NB4 (cell line): Measurements from ENCODE around the gene ASB18.

Experiments used
- DNase-seq: peaks from one replicate; pipeline ENCODE4 v3.0.0; 2010; ENCODE audit warnings: low read depth
- H3K4me3 ChIP-seq: one replicate; pipeline ENCODE4 v1.5.1; 2011; ENCODE audit warnings: mild to moderate bottlenecking, low read depth, low read length, moderate library complexity
- CTCF ChIP-seq: IDR thresholded peaks from one replicate; pipeline ENCODE4 v1.5.1; 2012; ENCODE audit warnings: low read depth, low read length
- MAX ChIP-seq: IDR thresholded peaks from 2 replicates; pipeline ENCODE4 v1.6.1; 2011; ENCODE audit warnings: low read depth, low read length
- MYC ChIP-seq: IDR thresholded peaks from 2 replicates; pipeline ENCODE4 v1.6.1; 2011; ENCODE audit warnings: low read depth, low read length
- POLR2A ChIP-seq: IDR thresholded peaks from 2 replicates; pipeline ENCODE4 v1.6.1; 2011; ENCODE audit warnings: mild to moderate bottlenecking; ENCODE audit not compliant: insufficient read length; ENCODE audit errors: extremely low read depth

Gene ASB18

GRCh38 chr2:236261452-236261851 is 2.8 kb downstream of the ASB18 start:
- H3K4me3 ChIP-seq: no peak overlapping the region
- no peak for TF ChIP-seq MYC
- no peak for DNase-seq

- TF ChIP-seq CTCF: no peak
- TF ChIP-seq POLR2A: no peak
- no peak for TF ChIP-seq MYC
- TF ChIP-seq MAX: no peak
These were observed 4.8 kb downstream of the ASB18 start for GRCh38 chr2:236259371-236259770.

GRCh38 chr2:236257575-236257974 is 6.6 kb downstream of the ASB18 start:
- no peak overlapping the region for H3K4me3 ChIP-seq
- TF ChIP-seq MAX: no peak
- TF ChIP-seq CTCF: no peak
- TF ChIP-seq POLR2A: no peak
- no peak for TF ChIP-seq MYC
- no peak for DNase-seq

More at GRCh38 chr2:236259371-236259770, 4.8 kb downstream of the ASB18 start:
- no peak overlapping the region for H3K4me3 ChIP-seq
- DNase-seq: no peak

- TF ChIP-seq CTCF (no peak), POLR2A (no peak), MAX (no peak), MYC (no peak)
- DNase-seq: no peak
- no peak overlapping the region for H3K4me3 ChIP-seq
These were observed 7.1 kb downstream of the ASB18 start for GRCh38 chr2:236257136-236257535.

GRCh38 chr2:236256366-236256985 is 7.7 kb downstream of the ASB18 start:
- no peak for DNase-seq
- TF ChIP-seq POLR2A (no peak), MYC (no peak), CTCF (no peak), MAX (no peak)
- H3K4me3 ChIP-seq: no peak overlapping the region

- H3K4me3 ChIP-seq: no peak overlapping the region
- no peak for TF ChIP-seq POLR2A
- no peak for TF ChIP-seq CTCF
- no peak for TF ChIP-seq MAX
- TF ChIP-seq MYC: no peak
These were observed 9.5 kb downstream of the ASB18 start for GRCh38 chr2:236254674-236255073.

More at GRCh38 chr2:236254674-236255073, 9.5 kb downstream of the ASB18 start:
- DNase-seq: no peak
